GM20000 (cell line): Measurements from ENCODE around the gene REEP3.
"Not testable (repeated sequence)": the region's sequence is repeated elsewhere in the genome, so short reads cannot be mapped to it uniquely, and the experiment has no call there.

Experiments
- DNase-seq: peaks from one replicate; pipeline ENCODE4 v3.0.0; 2012; ENCODE audit warnings: low spot score
- CTCF ChIP-seq: IDR thresholded peaks from 2 replicates; pipeline ENCODE4 v1.5.1; 2012; ENCODE audit warnings: mild to moderate bottlenecking, control low read depth; ENCODE audit errors: extremely low read depth, missing control alignments

REEP3 gene

GRCh38 chr10:63657761-63658160 is 136.6 kb downstream of the REEP3 start:
- no peak for TF ChIP-seq CTCF
- no peak for DNase-seq

GRCh38 chr10:63660941-63661340 is 139.7 kb downstream of the REEP3 start:
- not testable (repeated sequence) for DNase-seq

GRCh38 chr10:63661347-63661746 is 140.1 kb downstream of the REEP3 start:
- DNase-seq = no peak
- TF ChIP-seq CTCF = no peak

- no peak for TF ChIP-seq CTCF
- no peak for DNase-seq
Observed at GRCh38 chr10:63664341-63664885, 143.2 kb downstream of the REEP3 start.

GRCh38 chr10:63665006-63665580 is 143.9 kb downstream of the REEP3 start:
- DNase-seq = not testable (repeated sequence)

- no peak for TF ChIP-seq CTCF
- DNase-seq = no peak
Observed at GRCh38 chr10:63665670-63666134, 144.5 kb downstream of the REEP3 start.

GRCh38 chr10:63666836-63667383 is 145.7 kb downstream of the REEP3 start:
- peak; percentile 56 for DNase-seq
- TF ChIP-seq CTCF = no peak

GRCh38 chr10:63667596-63668480 is 146.6 kb downstream of the REEP3 start:
- no peak for TF ChIP-seq CTCF
- no peak for DNase-seq
